Activated CD8-positive, alpha-beta memory T cell treated with anti-CD3 and anti-CD28 coated beads, Interleukin-2, amount 50 U/mL, for 1 hour (primary cell): Measurements from ENCODE around the gene ITGA3.
"Not testable (repeated sequence)": the region's sequence is repeated elsewhere in the genome, so short reads cannot be mapped to it uniquely, and the experiment has no call there.

Experiments
- DNase-seq: peaks from one replicate; pipeline ENCODE4 v3.0.0-alpha.2; 2020; ENCODE audit errors: extremely low read depth

Gene ITGA3

GRCh38 chr17:50035421-50035879 lies 20.5 kb upstream of the ITGA3 start:
- DNase-seq = no peak

GRCh38 chr17:50035945-50036344 lies 20.0 kb upstream of the ITGA3 start:
- DNase-seq = no peak

GRCh38 chr17:50036455-50037261 lies 19.3 kb upstream of the ITGA3 start:
- DNase-seq = no peak

GRCh38 chr17:50037321-50038107 lies 18.4 kb upstream of the ITGA3 start:
- DNase-seq = no peak

GRCh38 chr17:50039058-50039457 lies 16.9 kb upstream of the ITGA3 start:
- no peak for DNase-seq

- not testable (repeated sequence) for DNase-seq
These were observed 15.4 kb upstream of the ITGA3 start for GRCh38 chr17:50040496-50040895.

- no peak for DNase-seq
These were observed 13.7 kb upstream of the ITGA3 start for GRCh38 chr17:50042211-50042610.

GRCh38 chr17:50043290-50044148 lies 12.4 kb upstream of the ITGA3 start:
- no peak for DNase-seq

- DNase-seq = no peak
These were observed 11.4 kb upstream of the ITGA3 start for GRCh38 chr17:50044483-50044882.

GRCh38 chr17:50045154-50045553 lies 10.8 kb upstream of the ITGA3 start:
- no peak for DNase-seq

GRCh38 chr17:50046179-50046578 lies 9.7 kb upstream of the ITGA3 start:
- no peak for DNase-seq

- no peak for DNase-seq
These were observed 9.2 kb upstream of the ITGA3 start for GRCh38 chr17:50046667-50047066.

- no peak for DNase-seq
These were observed 8.8 kb upstream of the ITGA3 start for GRCh38 chr17:50047083-50047482.

- DNase-seq = no peak
These were observed 8.3 kb upstream of the ITGA3 start for GRCh38 chr17:50047488-50048126.

GRCh38 chr17:50048146-50048720 lies 7.7 kb upstream of the ITGA3 start:
- DNase-seq = no peak

- no peak for DNase-seq
These were observed 6.9 kb upstream of the ITGA3 start for GRCh38 chr17:50048988-50049387.

- DNase-seq = no peak
These were observed 6.3 kb upstream of the ITGA3 start for GRCh38 chr17:50049636-50050035.

GRCh38 chr17:50050431-50051032 lies 5.4 kb upstream of the ITGA3 start:
- DNase-seq = no peak

- no peak for DNase-seq
These were observed 4.8 kb upstream of the ITGA3 start for GRCh38 chr17:50051082-50051576.

- DNase-seq = no peak
These were observed 4.3 kb upstream of the ITGA3 start for GRCh38 chr17:50051606-50052005.
